Stomach (tissue), 9 donors: Measurements from ENCODE around the gene AFDN. TPM values are rescaled to one million over a fixed set of nuclear protein-coding genes. Genes with fewer than 3 reads are reported as not detected.

Experiments used
- DNase-seq, 2 donors: peaks; one replicate each; pipeline versions ENCODE4 v3.0.0 to v3.0.0-alpha.2; 2013 to 2019
- H3K27ac ChIP-seq, 5 donors: fragments of 200-600 bp in 4 of 5; sonication (generic) in 4 of 5; one replicate each; pipeline ENCODE4 v1.5.1; 2013 to 2019; ENCODE audit warnings: mild to moderate bottlenecking in 1 of 5, moderate library complexity in 1 of 5
- H3K27me3 ChIP-seq, 3 donors: fragments of 200-600 bp; sonication (generic); one replicate each; pipeline ENCODE4 v1.5.1; 2017 to 2019; ENCODE audit warnings: mixed run types in 1 of 3
- H3K36me3 ChIP-seq, 4 donors: fragments of 200-600 bp; sonication (generic); 1 replicate in 3 of 4; 2 replicates in 1 of 4; pipeline ENCODE4 v1.5.1; 2016 to 2019
- H3K4me1 ChIP-seq, 4 donors: fragments of 200-600 bp; sonication (generic); one replicate each; pipeline ENCODE4 v1.5.1; 2016 to 2019
- H3K4me3 ChIP-seq, 4 donors: fragments of 200-600 bp; sonication (generic) in 3 of 4; one replicate each; pipeline ENCODE4 v1.5.1; 2016 to 2019; ENCODE audit warnings: mild to moderate bottlenecking in 1 of 4
- H3K9me3 ChIP-seq, 4 donors: fragments of 200-600 bp; sonication (generic); one replicate each; pipeline ENCODE4 v1.5.1; 2016 to 2019
- CTCF ChIP-seq, 7 experiments: fragments of 450-650 bp in 4 of 7; fragments of 200-600 bp in 3 of 7; sonication (generic) in 3 of 7; IDR thresholded peaks; one replicate each; pipeline ENCODE4 v1.5.1; 2016 to 2019; ENCODE audit warnings: antibody characterized with exemption in 7 of 7, control low read depth in 2 of 7, mild to moderate bottlenecking in 1 of 7
- EP300 ChIP-seq: sonication (generic); formaldehyde crosslinking; IDR thresholded peaks from one replicate; pipeline ENCODE4 v1.6.1; 2017; ENCODE audit warnings: antibody characterized with exemption
- POLR2A ChIP-seq, 4 donors: fragments of 450-650 bp; IDR thresholded peaks; one replicate each; pipeline ENCODE4 v1.6.1; 2016; ENCODE audit warnings: antibody characterized with exemption in 4 of 4, control low read depth in 2 of 4, mild to moderate bottlenecking in 1 of 4, moderate library complexity in 1 of 4
- POLR2AphosphoS5 ChIP-seq, 3 donors: sonication (generic); formaldehyde crosslinking; IDR thresholded peaks; one replicate each; pipeline ENCODE4 v1.6.1; 2016; ENCODE audit warnings: antibody characterized with exemption in 3 of 3
- WGBS, 5 donors: extraction: QIAGEN DNeasy Blood & Tissue Kit in 3 of 5; methylation state at CpG; one replicate each; pipeline versions ENCODE4 v1.1.5 to v1.1.7; 2013 to 2018; 5-methylcytosine and 5-hydroxymethylcytosine counted together
- intact Hi-C: fragments of 100-400 bp; cut with DNase I; formaldehyde crosslinking; loops from one replicate; pipeline ENCODE4 v1.15.1; 2023; ENCODE audit warnings: low total_unique reads
- polyA plus RNA-seq, 3 donors: library from polyadenylated mRNA; stranded (reverse); fragments of 200-250 nt; gene quantifications; one replicate each; pipeline ENCODE4 v1.2.3, GENCODE V29; 2013
- total RNA-seq, 5 donors: library from RNA; depleted of rRNA; stranded (reverse); fragments of >200 nt; gene quantifications; one replicate each; pipeline versions ENCODE4 v1.1.0 to v1.2.3, GENCODE V29; 2014 to 2016
- donor health status: healthy with polysubstance abuse.
- donor health status: Bipolar disorder and iron deficiency.
- donor health status: healthy.

The AFDN gene
- total and polyA plus RNA-seq, 8 donors, result 24.8 to 521 (median 114) TPM

- Histone ChIP-seq H3K27ac (peak overlapping the region in 4 of 5 donors; percentile 85 to 90 (median 88)), H3K36me3 (no peaks in the 10 kb centered on the region), H3K4me3 (peak overlapping the region; percentile 68 to 88 (median 80)), H3K4me1 (peaks cover 8 to 77% (median 53%) of the 10 kb centered on the region in 4 donors), H3K9me3 (no peaks in the 10 kb centered on the region), H3K27me3 (peaks cover 0 to 13% (median 0%) of the 10 kb centered on the region in 3 donors)
- WGBS, 5 donors, result 34 to 45% (median 34%) methylated on average over 4 of the region's 4 CpGs
- intact Hi-C loops, result no loop called here
- DNase-seq, result peak in 1 of 2 donors; percentile 48
- TF ChIP-seq EP300, result no peak
Measured at GRCh38 chr6:167828325-167828956, 1.7 kb downstream of the AFDN start.

DNA sequence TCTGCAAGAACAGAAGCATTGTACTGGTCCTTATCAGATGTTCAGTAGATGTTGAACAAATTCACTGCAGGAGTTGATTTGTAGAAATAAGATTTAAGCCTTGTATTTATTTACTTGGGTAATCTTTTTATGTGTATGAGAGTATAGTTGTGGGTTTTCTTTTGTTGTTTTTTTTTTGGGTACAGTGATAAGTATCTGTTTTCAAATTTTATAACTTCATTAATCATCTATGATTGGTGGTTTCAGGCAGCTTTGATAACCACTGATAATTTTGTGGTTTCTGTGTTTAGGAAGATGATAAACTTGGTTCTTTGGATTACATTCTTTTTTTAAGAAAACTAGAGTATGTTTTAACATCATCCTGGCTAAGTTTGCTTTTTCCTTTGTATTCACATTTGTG, 2.8 kb downstream of the AFDN start:
- H3K4me1 ChIP-seq, result peaks cover 8 to 85% (median 57%) of the 10 kb centered on the region in 4 donors

DNA sequence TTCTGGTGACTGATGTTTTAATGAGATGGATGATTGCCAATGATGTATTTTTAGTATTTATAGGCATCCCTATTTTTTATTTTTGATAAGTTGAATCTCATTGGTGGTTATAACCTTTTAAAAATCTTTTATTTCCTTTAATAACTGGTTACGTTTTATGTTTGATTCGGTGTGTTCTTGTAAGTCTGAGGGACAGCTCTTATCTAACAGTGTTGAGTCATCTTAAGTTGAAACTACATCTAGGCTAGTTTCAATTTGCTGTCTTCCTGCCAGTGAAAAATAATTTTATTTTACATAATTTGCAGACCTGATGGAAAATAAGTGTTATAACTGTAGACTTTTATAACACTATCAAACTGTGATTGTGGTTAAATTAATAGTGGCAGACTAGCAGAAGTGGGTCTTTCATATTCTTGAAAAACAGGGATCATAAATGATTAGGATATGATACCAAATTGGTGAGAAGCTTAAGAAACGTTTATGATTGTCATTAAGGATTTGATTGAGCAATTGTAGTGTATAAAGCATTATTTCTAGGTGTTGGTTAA, 4.6 kb downstream of the AFDN start:
- Histone ChIP-seq H3K27me3 (peaks cover 0 to 4% (median 0%) of the 10 kb centered on the region in 3 donors), H3K27ac (peak overlapping the region; percentile 11 to 77 (median 59)), H3K4me1 (peaks cover under 1 to 79% (median 45%) of the 10 kb centered on the region in 4 donors), H3K4me3 (no peak overlapping the region), H3K36me3 (no peaks in the 10 kb centered on the region), H3K9me3 (no peaks in the 10 kb centered on the region)
- 34 to 50% (median 44%) methylated on average over 3 of the region's 3 CpGs for WGBS, 5 donors
- intact Hi-C loops, result no loop called here
- TF ChIP-seq EP300 (no peak), POLR2AphosphoS5 (IDR thresholded peaks at IDR 0.05) (no peak), POLR2A (IDR thresholded peaks at IDR 0.05) (no peak), CTCF (IDR thresholded peaks at IDR 0.05) (no peak)
- DNase-seq, result no peak

More for the DNA sequence above, 2.8 kb downstream of the AFDN start:
- TF ChIP-seq POLR2A (IDR thresholded peaks at IDR 0.05) (no peak), EP300 (no peak), POLR2AphosphoS5 (IDR thresholded peaks at IDR 0.05) (no peak), CTCF (IDR thresholded peaks at IDR 0.05) (no peak)
- peaks cover 0 to 13% (median 0%) of the 10 kb centered on the region in 3 donors for H3K27me3 ChIP-seq
- DNase-seq, result no peak
- H3K36me3 ChIP-seq, result no peaks in the 10 kb centered on the region
- H3K4me3 ChIP-seq, result no peak overlapping the region
- peak overlapping the region in 3 of 5 donors; percentile 14 to 90 (median 72) for H3K27ac ChIP-seq
- intact Hi-C loops, result no loop called here
- no peaks in the 10 kb centered on the region for H3K9me3 ChIP-seq

DNA sequence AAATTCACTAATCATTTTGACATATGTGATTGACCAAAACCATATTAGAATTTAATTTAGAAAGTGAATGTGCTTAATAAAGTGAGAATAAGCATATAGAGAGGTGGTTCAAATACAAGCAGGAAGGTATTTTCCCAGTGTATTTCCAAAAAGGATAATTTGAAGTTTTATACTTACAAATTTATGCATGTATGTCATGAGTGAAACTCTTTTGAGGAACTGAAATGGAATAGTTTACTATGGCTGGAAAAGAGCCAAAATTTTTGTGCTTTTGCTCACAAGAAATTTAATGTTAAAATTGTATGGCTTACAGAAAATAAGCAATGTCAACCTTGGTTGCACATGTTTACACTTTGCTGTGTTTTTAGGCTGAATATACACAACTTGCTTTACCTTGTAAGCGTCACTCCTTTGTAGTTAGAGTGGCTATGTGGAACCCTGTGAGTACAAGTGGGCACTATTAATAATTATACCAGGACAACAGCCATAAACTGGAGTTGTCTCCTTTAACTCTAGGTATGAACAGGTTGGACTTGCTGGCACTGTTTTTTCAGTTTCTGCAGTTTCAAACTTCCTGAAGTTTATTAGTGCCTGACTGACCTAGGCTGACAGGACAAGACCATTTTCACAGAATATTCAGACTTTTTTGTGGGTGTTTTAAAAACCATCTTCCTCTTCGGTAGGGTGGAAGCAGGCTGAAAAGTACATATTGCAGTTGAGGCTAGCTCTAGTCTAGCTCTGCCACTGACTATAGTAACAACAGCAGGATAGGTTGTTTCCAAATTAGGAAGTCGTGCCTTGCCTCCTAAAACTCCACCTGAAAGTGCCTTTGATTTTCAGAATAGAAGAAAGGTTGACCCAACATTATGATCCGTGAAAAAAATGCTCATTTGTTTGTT, 6.0 kb downstream of the AFDN start:
- peak overlapping the region; percentile 20 to 72 (median 36) for H3K27ac ChIP-seq
- H3K36me3 ChIP-seq, result no peaks in the 10 kb centered on the region
- WGBS, 5 donors, result 17 to 37% (median 18%) methylated on average over 4 of the region's 4 CpGs
- H3K4me3 ChIP-seq, result no peak overlapping the region
- peak in 1 of 2 donors; percentile 65 for DNase-seq
- H3K4me1 ChIP-seq, result peaks cover 0 to 77% (median 43%) of the 10 kb centered on the region in 4 donors
- peaks cover 0 to under 1% (median 0%) of the 10 kb centered on the region in 3 donors for H3K27me3 ChIP-seq
- intact Hi-C loops, result no loop called here
- no peaks in the 10 kb centered on the region for H3K9me3 ChIP-seq
- TF ChIP-seq POLR2AphosphoS5 (IDR thresholded peaks at IDR 0.05) (no peak), EP300 (no peak), CTCF (IDR thresholded peaks at IDR 0.05) (no peak), POLR2A (IDR thresholded peaks at IDR 0.05) (no peak)
